ENCODE measurements around the gene NFATC2. TPM values are rescaled to one million over a fixed set of nuclear protein-coding genes. Genes with fewer than 3 reads are reported as not detected.

Gene NFATC2
- total RNA-seq, 3 donors from 2014 or later (not counting 1 experiment from before 2014, with no cell fraction given), result 141 to 195 (median 160) TPM

GRCh38 chr20:51533291-51534172, 9.0 kb downstream of the NFATC2 start:
- Histone ChIP-seq H3K4me3 (ENCODE audit: low read length) (no peak overlapping the region), H3K27me3 (ENCODE audit: control insufficient read depth, insufficient read depth, low read length) (no peaks in the 10 kb centered on the region), H3K9me3 (ENCODE audit: control insufficient read depth, insufficient read depth, low read length) (no peaks in the 10 kb centered on the region), H3K36me3 (ENCODE audit: control insufficient read depth, insufficient read depth, low read length) (peaks cover 9% of the 10 kb centered on the region), H3K4me1 (ENCODE audit: control insufficient read depth, insufficient read depth, low read length) (peaks cover 95% of the 10 kb centered on the region), H3K27ac (ENCODE audit: low read length) (peak overlapping the region; percentile 83)
- DNase-seq (peak in 1 of 2 donors; percentile 31), ATAC-seq (peak in 1 of 3 donors; percentile 10)
- Mint-ChIP-seq H3K9me3 (no peaks in the 10 kb centered on the region), H3K4me3 (peak overlapping the region; percentile 79), H3K27me3 (ENCODE audit: low read depth in 2 of 2) (no peaks in the 10 kb centered on the region), H3K36me3 (no peaks in the 10 kb centered on the region), H3K27ac (peak overlapping the region; percentile 95 to 100), H3K4me1 (peaks cover 93 to 99% of the 10 kb centered on the region in 2 donors)
- WGBS (ENCODE audit: insufficient coverage), result 79% methylated on average over 19 of the region's 19 CpGs
- intact Hi-C loops (cut with micrococcal nuclease), result no loop called here
- no peak for TF ChIP-seq CTCF (IDR thresholded peaks at IDR 0.05)

DNA sequence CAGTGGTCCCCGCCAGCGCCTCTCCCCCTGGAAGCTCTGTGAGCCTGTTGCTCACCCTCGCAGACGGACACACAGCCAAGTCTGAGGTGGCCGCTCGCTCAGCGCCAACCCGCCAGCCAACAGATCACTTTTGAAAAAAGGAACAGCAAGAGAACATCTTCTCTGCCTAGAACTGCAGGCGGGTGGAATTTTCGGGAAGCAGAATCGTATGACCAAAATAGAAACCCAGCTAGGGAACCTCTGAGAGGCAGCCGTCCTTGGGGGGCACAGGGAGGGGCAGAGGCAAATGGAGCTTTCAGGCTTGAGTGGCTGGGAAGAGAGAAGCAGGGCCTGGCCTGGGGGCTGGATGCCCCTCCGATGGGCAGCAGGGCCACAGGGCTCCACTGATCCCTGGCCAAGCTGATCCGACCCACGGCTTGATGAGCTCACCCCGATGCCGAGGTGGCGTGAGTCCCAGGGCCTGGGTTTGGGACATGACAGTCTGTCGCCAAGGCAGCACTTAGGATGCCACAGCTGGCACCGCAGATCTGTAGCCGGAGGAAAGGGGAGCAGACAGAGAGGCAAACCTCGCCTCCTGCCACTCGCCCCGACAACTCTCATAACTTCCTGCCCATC, 9.8 kb downstream of the NFATC2 start:
- H3K27ac ChIP-seq (ENCODE audit: low read length), result peak overlapping the region; percentile 83
- WGBS (ENCODE audit: insufficient coverage), result 43% methylated on average over 24 of the region's 24 CpGs
- Mint-ChIP-seq H3K9me3 (no peaks in the 10 kb centered on the region), H3K27me3 (ENCODE audit: low read depth in 2 of 2) (no peaks in the 10 kb centered on the region), H3K4me3 (peak overlapping the region; percentile 79), H3K36me3 (no peaks in the 10 kb centered on the region), H3K27ac (peak overlapping the region; percentile 95 to 100), H3K4me1 (peaks cover 93 to 99% of the 10 kb centered on the region in 2 donors)
- peak in 1 of 2 donors; percentile 64 for DNase-seq
- peaks cover 95% of the 10 kb centered on the region for H3K4me1 ChIP-seq (ENCODE audit: control insufficient read depth, insufficient read depth, low read length)
- intact Hi-C loops (cut with micrococcal nuclease), result no loop called here
- no peak for TF ChIP-seq CTCF (IDR thresholded peaks at IDR 0.05)
- H3K27me3 ChIP-seq (ENCODE audit: control insufficient read depth, insufficient read depth, low read length), result no peaks in the 10 kb centered on the region
- H3K4me3 ChIP-seq (ENCODE audit: low read length), result no peak overlapping the region
- ATAC-seq, result peak; percentile 3 to 32 (median 23)
- H3K9me3 ChIP-seq (ENCODE audit: control insufficient read depth, insufficient read depth, low read length), result no peaks in the 10 kb centered on the region
- H3K36me3 ChIP-seq (ENCODE audit: control insufficient read depth, insufficient read depth, low read length), result peaks cover 6% of the 10 kb centered on the region

- Histone ChIP-seq H3K4me1 (ENCODE audit: control insufficient read depth, insufficient read depth, low read length) (peaks cover 95% of the 10 kb centered on the region), H3K9me3 (ENCODE audit: control insufficient read depth, insufficient read depth, low read length) (no peaks in the 10 kb centered on the region), H3K4me3 (ENCODE audit: low read length) (no peak overlapping the region), H3K36me3 (ENCODE audit: control insufficient read depth, insufficient read depth, low read length) (peaks cover 1% of the 10 kb centered on the region), H3K27ac (ENCODE audit: low read length) (peak overlapping the region; percentile 83), H3K27me3 (ENCODE audit: control insufficient read depth, insufficient read depth, low read length) (no peaks in the 10 kb centered on the region)
- intact Hi-C loops (cut with micrococcal nuclease), result loop anchor here (1.0 kb wide), 2 partner anchors 9 to 22 kb away; no protein-coding TSS in a partner anchor
- ATAC-seq, result no peak
- TF ChIP-seq CTCF (IDR thresholded peaks at IDR 0.05), result no peak
- H3K27ac Mint-ChIP-seq, result peak overlapping the region; percentile 95 to 100
- WGBS (ENCODE audit: insufficient coverage), result 76% methylated on average over 8 of the region's 12 CpGs
- H3K36me3 Mint-ChIP-seq, result no peaks in the 10 kb centered on the region
- H3K9me3 Mint-ChIP-seq, result no peaks in the 10 kb centered on the region
- peaks cover 94 to 100% of the 10 kb centered on the region in 2 donors for H3K4me1 Mint-ChIP-seq
- peak overlapping the region; percentile 87 for H3K4me3 Mint-ChIP-seq
- no peaks in the 10 kb centered on the region for H3K27me3 Mint-ChIP-seq (ENCODE audit: low read depth in 2 of 2)
- DNase-seq, result peak in 1 of 2 donors; percentile 28
These were observed 10.6 kb downstream of the NFATC2 start for GRCh38 chr20:51531712-51532456.

Measured in natural killer cell (primary cell).